GM21529 (cell line): ENCODE results near the gene QKI.
"Not testable (repeated sequence)": the region's sequence is repeated elsewhere in the genome, so short reads cannot be mapped to it uniquely, and the experiment has no call there.

Experiments
- ATAC-seq: cut with Tn5 transposase; IDR thresholded peaks from one replicate; pipeline ENCODE4 v1.9.1; 2021; ENCODE audit not compliant: unreplicated experiment

The QKI gene

DNA sequence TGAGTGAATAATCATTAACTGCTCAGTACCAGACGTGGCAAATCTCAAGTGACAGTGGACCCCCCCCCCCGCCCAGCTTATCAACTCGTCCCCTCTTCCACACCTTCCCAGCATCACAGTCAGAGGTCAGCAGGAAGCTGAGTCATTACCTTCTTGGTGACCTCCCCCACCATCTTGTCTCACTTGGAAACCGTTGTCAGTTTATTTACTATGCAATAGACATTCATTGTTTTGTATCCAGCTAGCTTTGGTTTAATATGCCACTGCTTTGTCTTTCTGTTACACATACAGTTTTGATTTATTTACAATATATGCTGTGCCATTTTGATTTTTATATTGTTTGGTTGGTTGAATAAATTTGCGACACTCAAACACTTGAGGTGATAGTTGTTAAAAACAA lies 158.1 kb downstream of the QKI start:
- ATAC-seq = no peak

DNA sequence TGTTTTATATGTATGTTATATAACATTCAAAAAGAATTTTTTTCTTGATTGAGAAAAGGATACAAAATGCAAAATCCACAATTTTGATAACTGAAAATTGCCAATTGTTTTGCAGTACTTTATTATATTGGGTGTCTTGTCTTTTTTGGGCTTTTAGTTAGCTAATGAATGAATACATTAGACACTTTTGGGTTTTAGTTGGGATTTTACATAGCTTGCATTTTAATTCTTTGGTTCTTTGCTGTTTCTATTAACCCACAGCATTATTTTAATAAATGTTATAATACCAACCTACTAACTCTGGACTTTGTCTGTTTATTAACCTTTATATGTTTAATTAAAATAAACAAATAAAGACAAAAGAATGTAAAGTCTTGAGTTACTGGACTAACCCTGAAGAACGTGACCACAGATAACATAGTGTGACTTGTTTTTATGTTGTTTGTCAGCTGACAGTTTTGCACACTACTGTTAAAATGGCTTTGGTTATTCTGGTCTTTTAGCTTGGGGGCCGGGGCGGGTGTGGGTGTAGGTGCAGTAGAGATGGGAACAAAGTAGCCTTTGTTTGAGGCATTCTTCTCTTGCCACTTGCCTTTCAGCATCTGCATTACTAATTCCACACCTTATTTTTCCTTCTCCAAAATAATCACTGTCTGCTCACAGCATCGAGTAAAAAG lies 159.1 kb downstream of the QKI start:
- ATAC-seq = no peak

DNA sequence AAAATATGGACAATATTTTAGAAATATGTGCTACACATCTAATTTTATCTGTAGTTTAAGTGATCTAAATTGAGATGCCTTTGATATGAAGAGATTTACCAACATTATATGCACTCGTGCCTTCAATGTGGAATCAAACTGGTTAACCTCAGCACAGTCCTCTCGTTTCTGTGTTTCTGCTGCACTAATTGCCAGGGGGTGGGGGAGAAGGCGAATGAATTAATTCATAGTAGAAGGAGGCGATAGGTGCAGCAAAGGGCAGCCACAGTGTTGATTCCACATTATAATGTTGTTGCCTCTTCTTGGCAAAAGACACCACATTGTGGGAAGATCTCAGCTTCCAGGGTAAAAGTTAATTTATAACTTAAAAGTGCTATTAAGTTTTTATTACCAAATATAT lies 161.6 kb downstream of the QKI start:
- ATAC-seq = no peak

DNA sequence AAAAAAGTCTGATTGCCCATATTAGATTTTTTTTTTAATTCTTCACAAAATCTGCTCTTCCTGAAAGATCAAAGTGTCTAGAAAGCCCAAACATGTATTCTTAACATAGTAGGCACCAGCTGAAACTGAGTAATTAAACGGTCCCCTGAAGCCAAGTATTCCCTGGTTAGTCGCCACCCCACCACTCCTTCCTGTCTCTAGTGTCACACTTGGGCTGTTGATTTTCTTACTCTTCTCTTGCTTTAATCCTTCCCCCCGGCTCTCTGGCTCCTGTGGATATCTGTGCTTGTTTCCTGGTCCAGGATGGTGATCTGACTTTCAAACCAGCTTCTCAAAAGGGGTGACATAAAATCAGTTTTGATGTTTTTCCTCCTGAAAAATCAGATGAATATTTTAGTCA lies 162.9 kb downstream of the QKI start:
- ATAC-seq = no peak

DNA sequence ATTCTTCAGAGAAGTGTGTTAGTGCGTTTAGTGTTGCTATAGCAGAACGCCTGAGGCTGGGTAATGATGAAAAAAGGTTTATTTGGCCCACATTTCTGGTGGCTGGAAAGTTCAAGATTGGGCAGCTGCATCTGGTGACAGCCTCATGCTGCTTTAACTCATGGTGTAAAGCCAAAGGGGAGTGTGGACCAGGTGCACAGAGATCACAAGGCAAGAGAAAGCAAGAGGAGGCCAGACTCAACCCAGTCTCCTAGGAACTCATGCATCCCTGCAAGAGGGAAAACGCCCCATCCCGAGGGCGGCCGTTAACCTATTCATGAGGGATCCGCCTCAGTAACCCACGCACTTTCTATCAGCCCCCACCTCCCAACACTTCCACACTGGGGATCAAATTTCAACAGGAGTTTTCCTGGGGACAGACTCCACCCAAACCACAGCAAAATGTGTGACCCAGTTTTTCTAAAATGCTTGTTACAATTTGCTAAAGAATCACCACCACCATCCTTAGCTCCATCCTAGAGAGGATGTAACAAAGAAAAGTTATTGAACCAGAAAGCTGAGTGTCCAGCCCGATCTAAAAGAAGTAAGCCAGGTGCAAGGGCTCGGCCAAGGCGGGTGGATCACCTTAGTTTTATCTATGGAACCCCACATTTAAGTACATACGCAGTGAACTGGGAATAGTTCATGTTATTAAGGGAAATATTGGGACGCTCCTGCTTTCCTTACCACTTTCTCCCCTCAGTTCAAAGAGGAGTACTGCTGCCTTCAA lies 164.8 kb downstream of the QKI start:
- no peak for ATAC-seq

DNA sequence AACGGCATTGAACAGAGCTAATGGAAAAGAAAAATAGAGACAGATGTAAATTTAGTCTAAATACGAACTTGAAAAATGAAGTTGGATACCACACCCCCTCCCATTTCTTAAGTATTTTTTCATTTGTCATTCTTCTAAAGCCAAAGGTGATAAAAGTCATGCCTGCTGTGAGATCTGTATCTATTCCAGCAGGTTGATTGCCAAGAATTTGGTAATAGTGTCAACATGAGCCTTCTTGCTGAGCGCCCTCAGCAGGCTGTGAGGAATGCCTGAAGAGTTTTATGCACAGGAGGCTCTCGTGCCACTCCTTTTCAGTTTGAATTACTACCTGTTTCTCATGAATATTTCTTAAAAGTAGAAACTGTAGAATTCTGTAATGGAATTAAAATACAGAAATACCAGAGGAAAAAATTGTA lies 165.4 kb downstream of the QKI start:
- no peak for ATAC-seq

DNA sequence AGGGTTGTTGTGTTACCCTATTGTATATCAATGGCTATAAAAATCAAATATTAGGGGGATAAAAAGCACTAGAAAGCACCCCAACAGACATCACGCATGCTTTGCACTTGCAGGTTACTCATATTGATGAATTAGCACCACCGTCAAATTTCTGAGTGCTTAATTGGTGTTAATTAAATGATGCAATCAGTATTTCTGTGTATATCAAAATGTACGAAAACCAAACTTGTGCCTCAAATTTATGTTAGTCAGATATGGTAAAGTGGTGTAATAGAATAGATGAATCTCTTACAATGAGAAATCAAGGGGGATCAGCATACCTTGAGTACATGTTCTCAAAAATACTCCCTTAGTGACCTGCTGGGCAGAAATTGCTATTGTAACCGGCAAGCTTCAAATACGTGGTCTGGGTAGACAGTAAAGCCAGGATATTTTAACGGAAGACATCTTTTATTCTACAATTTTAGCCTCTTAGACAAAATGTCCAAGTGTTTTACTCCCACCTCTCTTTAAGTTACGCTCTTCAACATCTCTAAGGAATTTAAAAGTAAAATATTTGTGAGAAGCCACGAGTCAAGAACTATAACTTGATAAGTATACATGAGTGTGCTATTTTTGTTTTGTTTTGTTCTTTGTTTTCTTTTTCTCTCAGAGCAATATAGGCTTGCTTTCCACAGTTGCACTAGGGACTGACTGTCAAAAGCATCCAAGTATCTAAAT lies 166.0 kb downstream of the QKI start:
- ATAC-seq = no peak

DNA sequence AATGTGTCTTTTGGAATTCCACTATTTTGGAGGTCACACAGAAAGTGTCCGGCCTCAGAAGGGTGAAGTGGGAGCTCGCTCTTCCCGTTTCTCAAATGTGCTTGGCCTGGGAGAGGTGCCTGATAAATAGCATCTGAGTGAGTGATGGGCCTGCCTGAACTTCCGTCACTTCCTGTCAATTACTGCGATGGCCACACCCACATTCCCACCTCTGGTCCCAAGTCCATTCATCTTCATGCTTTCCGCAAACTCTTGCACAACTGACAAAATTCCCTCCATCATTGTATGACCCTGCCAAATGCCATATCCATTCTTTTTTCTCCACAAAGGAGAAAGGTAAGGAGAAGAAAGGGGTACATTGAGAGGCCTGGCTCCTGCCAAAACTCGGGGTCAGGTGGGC lies 169.0 kb downstream of the QKI start:
- no peak for ATAC-seq

DNA sequence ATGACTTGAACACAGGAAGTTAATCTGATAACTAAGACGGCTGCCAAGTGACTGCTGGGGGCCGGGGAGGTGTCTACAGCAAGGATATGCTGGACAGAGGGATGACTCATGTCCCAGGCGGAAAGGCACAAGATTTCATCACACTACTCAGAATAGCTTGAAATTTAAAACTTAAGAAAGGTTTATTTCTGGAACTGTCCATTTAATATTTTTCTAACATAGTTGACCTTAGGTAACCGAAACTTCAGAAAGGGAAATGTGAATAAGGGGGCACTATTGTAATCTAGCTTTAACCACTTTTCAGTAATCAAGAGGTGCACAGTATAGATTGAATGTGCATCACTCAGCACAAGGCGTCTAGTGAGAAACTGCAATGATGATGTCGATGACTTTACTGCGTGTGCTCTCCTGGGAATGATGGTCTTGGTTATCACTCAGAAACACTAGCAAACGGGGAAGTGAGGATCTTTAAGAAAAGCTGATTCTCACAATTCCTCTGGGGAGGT lies 171.5 kb downstream of the QKI start:
- ATAC-seq = no peak

DNA sequence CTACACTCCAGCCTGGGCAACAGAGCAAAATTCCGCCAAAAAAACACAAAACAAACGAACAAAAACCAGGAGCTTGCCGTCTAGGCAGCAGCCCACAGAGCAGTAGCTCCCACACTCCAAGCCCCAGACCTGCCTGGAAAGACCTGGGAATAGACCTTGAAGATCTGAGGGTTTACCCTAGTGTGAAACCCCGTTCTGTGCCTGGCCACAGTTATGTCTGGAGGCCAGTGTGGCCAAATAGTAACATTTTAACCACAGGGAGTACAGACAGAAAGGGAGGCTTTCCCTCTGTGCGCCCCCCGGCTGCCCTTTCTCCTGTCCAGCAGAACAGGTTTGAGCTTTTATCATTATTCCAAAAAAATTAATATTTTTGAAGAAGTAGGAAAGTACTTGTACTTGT lies 172.4 kb downstream of the QKI start:
- ATAC-seq = no peak

DNA sequence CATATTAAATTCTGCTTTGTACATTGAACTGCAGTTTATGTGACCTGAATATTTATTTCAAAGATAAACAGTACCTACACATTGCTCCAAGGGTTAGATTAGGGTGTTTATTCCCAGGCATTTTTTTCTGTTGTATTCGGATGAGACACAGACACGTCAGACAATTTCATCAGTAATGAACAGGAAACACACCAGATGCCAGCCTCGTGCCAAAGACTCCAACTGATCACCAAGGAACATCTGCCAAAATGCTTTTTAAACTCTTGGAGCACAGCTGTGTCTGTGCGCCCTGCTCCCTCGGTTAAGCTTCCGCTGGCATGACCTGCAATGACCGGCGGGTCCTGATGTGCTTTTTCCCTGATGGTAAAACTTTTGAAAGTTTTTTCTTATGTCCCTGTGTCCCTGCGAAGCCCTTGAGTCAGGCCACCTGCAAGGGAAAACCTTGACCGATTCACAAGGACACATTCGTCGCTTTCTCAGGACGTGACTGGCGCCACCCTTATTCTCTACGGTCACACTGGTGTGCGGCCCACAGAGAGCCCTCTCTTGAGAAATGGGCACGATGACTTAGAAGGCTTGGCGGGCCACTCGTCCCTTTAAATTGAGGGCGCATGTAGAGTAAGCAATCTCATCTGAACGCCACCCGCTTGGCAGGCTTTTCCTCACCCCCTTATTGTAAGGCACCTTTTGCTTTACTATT lies 173.9 kb downstream of the QKI start:
- ATAC-seq = no peak

DNA sequence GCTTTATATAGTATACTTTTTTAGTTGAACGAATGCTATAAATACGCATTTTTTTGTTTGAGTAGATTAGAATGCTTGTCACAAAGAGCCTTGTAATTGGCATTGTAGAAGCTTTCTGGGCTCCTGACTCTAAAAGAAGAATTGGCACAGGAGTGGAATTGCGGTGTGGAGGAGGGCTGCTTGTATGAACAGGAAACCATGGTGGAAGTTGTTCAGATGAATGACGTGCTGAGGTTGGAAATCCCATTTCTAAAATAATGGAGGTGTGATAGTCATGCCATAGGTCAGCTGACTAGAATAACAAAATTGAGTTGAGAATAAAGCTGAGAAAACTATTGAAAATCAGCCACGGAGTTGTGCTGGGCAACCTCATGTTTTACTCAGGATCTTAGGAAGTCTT lies 174.9 kb downstream of the QKI start:
- no peak for ATAC-seq

DNA sequence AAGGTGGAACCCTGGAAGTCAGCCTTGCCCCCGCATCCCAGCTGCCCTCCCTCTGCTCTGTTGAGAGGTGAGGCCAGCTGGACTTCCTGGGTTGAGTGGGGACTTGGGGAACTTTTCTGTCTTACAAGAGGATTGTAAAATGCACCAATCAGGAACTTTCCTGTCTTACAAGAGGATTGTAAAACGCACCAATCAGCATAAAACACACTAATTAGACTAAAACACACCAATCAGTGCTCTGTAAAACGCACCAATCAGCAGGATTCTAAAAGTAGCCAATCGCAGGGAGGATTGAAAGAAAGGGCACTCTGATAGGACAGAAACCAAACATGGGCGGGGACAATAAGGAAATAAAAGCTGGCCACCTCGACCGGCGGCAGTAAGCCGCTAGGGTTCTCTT lies 175.6 kb downstream of the QKI start:
- ATAC-seq = not testable (repeated sequence)

DNA sequence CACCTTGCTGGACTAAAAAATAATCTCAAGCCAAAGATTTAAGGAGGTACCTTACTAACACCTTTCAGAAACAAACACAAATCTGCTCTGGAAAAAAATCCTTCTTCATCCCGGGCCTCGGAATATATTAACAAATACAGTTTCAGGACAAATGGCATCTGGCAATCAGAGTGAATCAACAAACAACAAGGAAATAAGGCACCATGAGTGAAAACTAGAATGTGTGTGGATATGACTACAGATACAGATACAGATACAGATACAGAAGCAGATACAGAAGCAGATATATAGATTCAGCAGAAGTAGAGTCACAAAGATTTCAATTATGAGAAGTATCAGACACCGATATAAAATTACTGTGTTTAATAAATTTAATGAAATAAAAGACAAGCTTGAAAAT lies 178.4 kb downstream of the QKI start:
- no peak for ATAC-seq

DNA sequence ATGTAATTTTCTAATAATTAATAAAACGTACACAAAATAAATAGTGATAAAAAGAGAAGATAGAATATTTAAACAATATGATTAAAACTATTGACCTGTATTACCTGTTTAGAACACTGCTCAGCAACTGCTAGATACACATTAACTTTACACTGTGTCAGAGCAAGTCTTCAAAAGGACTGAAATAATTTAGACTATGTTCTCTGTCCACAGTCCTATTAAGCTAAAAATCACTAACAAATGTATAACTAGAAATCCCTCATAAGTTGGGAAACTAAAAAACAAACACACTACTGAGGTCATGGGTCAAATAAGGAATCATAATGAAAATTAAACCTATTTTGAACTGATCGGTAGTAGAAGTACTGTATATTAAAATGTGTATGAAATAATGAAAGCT lies 181.7 kb downstream of the QKI start:
- no peak for ATAC-seq

DNA sequence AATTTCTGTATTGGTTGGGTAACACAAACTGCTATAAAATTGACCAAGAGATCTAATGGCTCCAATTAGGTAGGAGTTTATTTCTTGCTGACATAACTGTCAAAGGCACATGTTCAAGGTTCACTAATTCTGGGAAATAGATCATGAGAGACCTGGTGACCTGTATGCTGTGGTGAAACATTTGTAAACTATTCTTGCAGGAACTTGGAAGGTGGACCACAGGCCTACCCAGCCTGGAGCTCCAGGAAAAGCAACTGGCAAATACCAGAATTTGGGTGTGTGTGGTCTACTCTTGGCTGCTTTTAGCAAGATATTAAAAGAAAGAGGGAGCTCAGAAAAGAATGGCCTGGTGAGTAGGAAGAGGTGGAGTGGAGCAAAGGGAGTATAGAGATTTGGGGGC lies 184.6 kb downstream of the QKI start:
- no peak for ATAC-seq

DNA sequence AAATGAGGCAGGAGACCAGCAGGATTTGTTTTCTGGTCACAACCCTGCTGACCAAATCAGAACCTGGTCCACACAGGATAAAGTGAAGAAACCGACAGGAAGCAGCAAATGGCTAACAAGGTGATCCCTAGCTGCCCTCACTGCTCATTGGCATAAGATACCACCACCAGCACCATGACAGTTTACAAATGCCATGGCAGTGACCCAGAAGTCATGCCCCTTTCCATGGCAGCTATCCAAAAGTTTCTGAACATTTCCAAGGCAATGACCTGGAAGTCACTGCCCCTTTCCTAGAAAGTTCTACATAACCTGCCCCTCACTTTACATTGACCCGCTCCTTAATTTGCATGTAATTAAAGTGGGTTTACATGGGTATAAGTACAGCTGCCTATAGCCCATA lies 185.2 kb downstream of the QKI start:
- no peak for ATAC-seq

DNA sequence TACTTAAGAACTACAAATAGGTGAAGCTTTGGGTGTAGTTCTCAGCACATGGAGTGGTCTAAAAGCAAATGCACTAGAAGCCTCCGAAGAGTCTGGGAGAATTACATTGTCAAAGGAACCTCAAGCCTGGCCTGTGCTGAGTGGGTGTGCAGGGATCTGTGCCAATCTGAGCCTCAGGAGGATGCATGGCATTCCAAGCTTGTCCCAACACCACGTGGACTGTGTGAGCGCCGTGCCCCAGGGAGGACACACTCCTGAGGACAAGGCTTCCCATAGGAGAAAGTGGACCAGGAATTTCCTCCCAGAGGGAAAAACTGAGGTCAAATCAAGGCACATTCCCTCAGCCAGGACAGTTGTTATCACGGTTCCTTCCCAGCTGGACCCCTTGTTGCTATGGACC lies 185.8 kb downstream of the QKI start:
- ATAC-seq = no peak

DNA sequence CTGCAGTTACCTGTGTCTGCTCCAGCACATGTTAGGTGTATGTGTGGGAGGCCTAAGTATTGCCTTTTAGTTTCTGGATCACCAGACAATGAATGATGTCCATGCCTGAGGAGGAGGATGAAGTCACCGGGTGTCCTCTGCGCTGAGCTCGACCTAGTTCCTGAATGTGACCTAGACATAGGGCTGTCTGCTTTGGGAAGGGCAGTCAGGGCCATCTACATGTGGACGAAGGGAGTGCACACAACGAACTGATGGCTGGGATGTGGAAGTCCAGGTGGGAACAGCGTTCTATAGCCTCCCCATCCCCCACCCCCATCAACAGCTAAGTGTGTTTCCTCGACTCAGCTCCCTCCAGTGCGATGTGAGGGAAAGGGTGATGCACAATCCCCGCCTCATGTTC lies 186.3 kb downstream of the QKI start:
- ATAC-seq = no peak

DNA sequence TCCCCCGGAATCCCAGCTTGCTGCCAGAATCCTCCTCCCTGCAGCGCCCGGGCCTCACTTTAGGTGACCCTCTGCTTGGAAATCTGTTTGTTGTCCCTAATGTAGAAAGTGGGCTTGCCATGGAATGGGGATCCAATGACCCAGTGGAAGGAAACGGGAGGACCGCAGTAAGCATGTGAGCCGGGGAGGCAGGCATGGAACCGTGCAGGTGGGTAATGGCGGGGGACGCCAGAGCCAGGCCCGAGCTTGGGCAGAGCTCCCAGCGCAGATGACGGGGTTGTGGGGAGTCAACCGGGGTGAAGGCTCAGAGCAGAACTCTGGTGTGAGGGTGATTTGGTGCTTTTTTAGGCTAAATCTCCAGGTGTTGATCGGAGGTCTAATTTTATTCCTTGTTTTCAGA lies 188.3 kb downstream of the QKI start:
- ATAC-seq = no peak

DNA sequence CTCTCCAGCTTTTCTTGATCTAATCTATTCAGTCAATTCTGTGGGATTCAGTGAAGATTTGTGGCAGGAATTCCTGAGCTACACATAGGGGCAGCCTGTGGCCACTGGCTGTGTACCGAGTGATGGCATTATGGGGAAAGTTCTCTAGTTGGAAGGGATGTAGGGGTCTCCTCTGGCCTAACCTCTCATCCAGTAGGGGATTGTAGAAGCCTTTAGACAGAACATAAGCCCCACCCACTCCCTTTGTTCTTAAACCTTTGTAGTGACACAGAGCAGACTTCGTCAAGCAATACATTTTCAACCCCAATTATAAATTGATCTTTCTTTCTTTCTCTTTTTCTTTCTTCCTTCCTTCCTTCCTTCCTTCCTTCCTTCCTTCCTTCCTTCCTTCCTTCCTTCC lies 188.9 kb downstream of the QKI start:
- no peak for ATAC-seq
